Germinal center (tissue), 1 donor: ENCODE results near the gene KRTAP26-1.

ENCODE experiments used
- DNase-seq: peaks from one replicate; pipeline ENCODE4 v3.0.0; 2012; ENCODE audit warnings: mixed read lengths, low spot score

The KRTAP26-1 gene

DNA sequence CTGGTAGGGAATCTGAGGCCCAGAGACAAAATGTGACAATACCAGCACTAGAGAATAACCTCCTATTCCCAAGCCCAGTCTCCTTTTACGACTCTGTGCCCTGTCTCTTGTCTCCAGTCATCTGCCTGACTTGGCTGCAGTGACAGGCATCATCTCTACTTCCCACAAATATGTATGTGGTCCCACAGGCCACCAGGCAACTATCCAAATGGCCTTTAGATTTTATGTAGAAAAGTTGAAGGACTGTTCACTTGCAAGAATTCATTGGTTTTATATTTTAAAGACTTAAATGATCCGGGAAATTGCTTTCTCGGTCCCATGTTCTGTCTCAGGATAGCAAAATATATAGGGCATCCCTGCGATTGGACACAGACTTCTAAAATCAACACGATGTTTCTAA is 49.0 kb downstream of the KRTAP26-1 start:
- no peak for DNase-seq

DNA sequence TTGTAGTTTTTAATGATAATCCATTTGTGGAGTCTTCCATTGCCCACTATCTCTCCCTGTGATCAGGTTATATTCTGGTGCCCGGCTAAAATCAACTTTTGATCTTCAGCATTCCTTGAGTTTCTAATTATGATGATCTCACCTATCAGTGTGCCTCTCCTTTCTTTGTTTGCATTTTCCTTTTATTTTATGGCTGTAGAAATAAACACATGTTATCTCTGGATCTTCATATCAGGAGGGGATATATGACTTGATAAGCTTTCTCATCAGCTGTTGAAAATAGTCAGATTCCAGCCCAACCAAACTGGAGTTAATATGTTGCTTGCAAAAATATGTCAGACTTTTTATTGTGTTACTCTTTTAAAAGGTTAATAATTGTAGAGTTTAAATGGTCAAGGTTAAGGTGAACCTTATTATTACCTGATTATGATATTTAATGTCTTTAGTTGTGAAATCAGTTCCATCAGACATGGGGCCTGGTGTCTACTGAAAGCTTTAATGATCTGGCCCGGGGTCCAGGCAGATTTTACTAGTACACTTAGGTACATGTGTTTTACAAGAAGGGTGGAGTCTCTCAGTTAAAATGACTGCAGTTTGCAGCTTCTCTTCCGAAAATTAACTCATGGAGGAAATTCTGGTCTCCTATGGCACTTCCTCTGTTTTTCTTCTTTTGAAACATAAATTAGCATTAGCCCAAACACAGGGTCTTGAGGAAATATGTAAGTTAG is 50.1 kb downstream of the KRTAP26-1 start:
- DNase-seq: no peak
